H1 (cell line): Measurements from ENCODE around the gene ADGRD2. TPM values are rescaled to one million over a fixed set of nuclear protein-coding genes. Genes with fewer than 3 reads are reported as not detected.

Experiments
- CTCF ChIA-PET: fragments of 300-600 bp; sonication (Branson Sonifier 250); formaldehyde crosslinking; loops from one replicate; lab custom pipeline; 2021; ENCODE audit not compliant: partially characterized antibody; lab: Charles Lee
- POLR2A ChIA-PET: fragments of 300-600 bp; sonication (Branson Sonifier 250); formaldehyde crosslinking; loops from one replicate; lab custom pipeline; 2021; ENCODE audit warnings: inconsistent platforms; ENCODE audit not compliant: partially characterized antibody; lab: Charles Lee
- DNase-seq, 2 experiments: peaks; one replicate each; pipeline versions ENCODE4 v3.0.0 to v3.0.0-alpha.2; 2010 to 2022; ENCODE audit warnings: low spot score in 2 of 2, low read depth in 1 of 2, mixed read lengths in 1 of 2
- FAIRE-seq: peaks from 2 replicates; lab custom pipeline; 2011; peaks lifted over from hg19 to GRCh38; lab: Jason Lieb, UNC
- H2AFZ ChIP-seq: 2 replicates; pipeline ENCODE4 v1.8.1; 2012; ENCODE audit warnings: low read length, inconsistent platforms
- H2AK5ac ChIP-seq: 2 replicates; pipeline ENCODE4 v1.6.1; 2013; ENCODE audit warnings: low read depth, low read length
- H2BK120ac ChIP-seq: replicated peaks from 2 replicates; pipeline ENCODE3; 2013; ENCODE audit warnings: low read depth, low read length, inconsistent platforms
- H2BK12ac ChIP-seq: 2 replicates; pipeline ENCODE4 v1.6.1; 2013; ENCODE audit warnings: low read depth, low read length
- H2BK15ac ChIP-seq: 2 replicates; pipeline ENCODE4 v1.6.1; 2013; ENCODE audit warnings: low read length
- H2BK20ac ChIP-seq: 2 replicates; pipeline ENCODE4 v1.6.1; 2013; ENCODE audit warnings: low read length
- H2BK5ac ChIP-seq: 2 replicates; pipeline ENCODE4 v1.6.1; 2013; ENCODE audit warnings: low read depth, low read length
- H3K14ac ChIP-seq: 2 replicates; pipeline ENCODE4 v1.6.1; 2013; ENCODE audit warnings: inconsistent platforms; ENCODE audit not compliant: insufficient read length
- H3K18ac ChIP-seq: 2 replicates; pipeline ENCODE4 v1.6.1; 2013; ENCODE audit warnings: low read length; ENCODE audit errors: extremely low read depth
- H3K23ac ChIP-seq: 2 replicates; pipeline ENCODE4 v1.6.1; 2013; ENCODE audit warnings: inconsistent platforms; ENCODE audit not compliant: insufficient read length
- H3K23me2 ChIP-seq: 2 replicates; pipeline ENCODE4 v1.6.1; 2013; ENCODE audit warnings: low read depth, low read length
- H3K27ac ChIP-seq: 2 replicates; pipeline ENCODE4 v1.6.1; 2011; ENCODE audit warnings: low read depth, low read length, inconsistent platforms
- H3K27me3 ChIP-seq, 4 experiments: replicated peaks in 1 of 4; 1 replicate in 1 of 4; 2 replicates in 3 of 4; pipeline versions ENCODE4 v1.6.1 to v1.8.1; 2011 to 2013; ENCODE audit warnings: low read length in 3 of 4, mild to moderate bottlenecking in 3 of 4, inconsistent platforms in 2 of 4, mixed read lengths in 2 of 4, moderate library complexity in 1 of 4; ENCODE audit not compliant: control insufficient read depth in 3 of 4, insufficient read depth in 3 of 4; ENCODE audit errors: extremely low read depth in 1 of 4
- H3K36me3 ChIP-seq, 4 experiments: 2 replicates each; pipeline versions ENCODE4 v1.6.1 to v1.8.1; 2011 to 2013; ENCODE audit warnings: mild to moderate bottlenecking in 4 of 4, low read length in 3 of 4, moderate library complexity in 2 of 4, control low read depth in 1 of 4, inconsistent platforms in 1 of 4; ENCODE audit not compliant: insufficient read depth in 4 of 4, control insufficient read depth in 2 of 4
- H3K4ac ChIP-seq: replicated peaks from 2 replicates; pipeline ENCODE3; 2013; ENCODE audit warnings: low read length, low read depth, mixed read lengths, inconsistent platforms; ENCODE audit not compliant: insufficient read length
- H3K4me1 ChIP-seq, 4 experiments: replicated peaks in 1 of 4; 1 replicate in 1 of 4; 2 replicates in 3 of 4; pipeline versions ENCODE4 v1.6.1 to v1.8.1; 2011 to 2013; ENCODE audit warnings: low read length in 3 of 4, inconsistent platforms in 2 of 4, mixed read lengths in 1 of 4; ENCODE audit not compliant: insufficient read depth in 4 of 4, control insufficient read depth in 3 of 4
- H3K4me2 ChIP-seq, 2 experiments: 2 replicates each; pipeline versions ENCODE4 v1.6.1 to v1.8.1; 2011 to 2013; ENCODE audit warnings: low read depth in 2 of 2, low read length in 2 of 2, control low read depth in 1 of 2, inconsistent platforms in 1 of 2, mild to moderate bottlenecking in 1 of 2; ENCODE audit not compliant: insufficient read depth in 1 of 2
- H3K4me3 ChIP-seq, 4 experiments: fragments of 200-600, 300-600 bp in 1 of 4; sonication (generic), shearing (Covaris generic), sonication (Bioruptor Twin) in 1 of 4; 2 replicates each; pipeline versions ENCODE4 v1.5.1 to v1.8.1; 2011 to 2016; ENCODE audit warnings: low read length in 4 of 4, low read depth in 3 of 4, control low read depth in 2 of 4, inconsistent platforms in 2 of 4, mild to moderate bottlenecking in 2 of 4, mixed read lengths in 1 of 4, moderate library complexity in 1 of 4; ENCODE audit not compliant: insufficient read depth in 2 of 4; ENCODE audit errors: extremely low read depth in 1 of 4
- H3K56ac ChIP-seq: replicated peaks from 2 replicates; pipeline ENCODE3; 2013; ENCODE audit warnings: low read depth, mild to moderate bottlenecking, mixed read lengths, low read length, inconsistent platforms; ENCODE audit not compliant: insufficient read length
- H3K79me1 ChIP-seq: 2 replicates; pipeline ENCODE4 v1.6.1; 2013; ENCODE audit warnings: low read depth, low read length, control low read depth
- H3K79me2 ChIP-seq, 2 experiments: 2 replicates each; pipeline versions ENCODE4 v1.6.1 to v1.8.1; 2012 to 2013; ENCODE audit warnings: low read length in 2 of 2, mild to moderate bottlenecking in 2 of 2, inconsistent platforms in 1 of 2; ENCODE audit not compliant: insufficient read depth in 2 of 2, control insufficient read depth in 1 of 2
- H3K9ac ChIP-seq, 4 experiments: replicated peaks in 1 of 4; 1 replicate in 1 of 4; 2 replicates in 3 of 4; pipeline versions ENCODE4 v1.6.1 to v1.8.1; 2011 to 2013; ENCODE audit warnings: low read depth in 3 of 4, low read length in 3 of 4, control low read depth in 2 of 4, mild to moderate bottlenecking in 2 of 4, moderate library complexity in 2 of 4, inconsistent platforms in 1 of 4; ENCODE audit errors: extremely low read depth in 1 of 4
- H3K9me3 ChIP-seq, 2 experiments: 2 replicates each; pipeline versions ENCODE4 v1.6.1 to v1.8.1; 2012 to 2013; ENCODE audit warnings: mild to moderate bottlenecking in 2 of 2, moderate library complexity in 2 of 2, control low read depth in 1 of 2, inconsistent platforms in 1 of 2, low read depth in 1 of 2, low read length in 1 of 2, mixed read lengths in 1 of 2; ENCODE audit not compliant: insufficient read depth in 2 of 2
- H4K20me1 ChIP-seq, 2 experiments: replicated peaks in 1 of 2; 2 replicates each; pipeline versions ENCODE3 to v1.8.1; 2011 to 2013; ENCODE audit warnings: inconsistent platforms in 2 of 2, low read length in 2 of 2, mild to moderate bottlenecking in 1 of 2; ENCODE audit not compliant: insufficient read depth in 2 of 2, control insufficient read depth in 1 of 2
- H4K5ac ChIP-seq: 2 replicates; pipeline ENCODE4 v1.6.1; 2013; ENCODE audit warnings: low read length, low read depth, mixed read lengths, inconsistent platforms; ENCODE audit not compliant: insufficient read length
- H4K8ac ChIP-seq: 2 replicates; pipeline ENCODE4 v1.8.0; 2013; ENCODE audit warnings: mild to moderate bottlenecking, moderate library complexity, low read length, inconsistent platforms; ENCODE audit not compliant: insufficient read depth; ENCODE audit errors: extremely low read depth
- H4K91ac ChIP-seq: replicated peaks from 2 replicates; pipeline ENCODE3; 2013; ENCODE audit warnings: low read length, mixed read lengths, inconsistent platforms; ENCODE audit not compliant: insufficient read length
- KDM1A ChIP-seq: fragments of 200-600, 300-600 bp; sonication (generic); IDR thresholded peaks from 2 replicates; pipeline ENCODE4 v1.7.1; 2016; ENCODE audit warnings: mild to moderate bottlenecking, low read length, borderline replicate concordance
- RNF2 ChIP-seq: fragments of 200-900, 300-1000 bp; sonication (generic); IDR thresholded peaks from 2 replicates; pipeline ENCODE4 v1.7.1; 2016; ENCODE audit warnings: borderline replicate concordance, low read depth, mild to moderate bottlenecking, antibody characterized with exemption, low read length; ENCODE audit not compliant: poor library complexity, severe bottlenecking; ENCODE audit errors: missing control alignments
- WGBS, 2 experiments: shearing (Covaris generic) in 1 of 2; methylation state at CpG; one replicate each; pipeline versions ENCODE4 v1.1.6 to v1.1.7; 2013 to 2015; ENCODE audit warnings: low lambda C conversion rate in 2 of 2, mixed read lengths in 2 of 2, inconsistent platforms in 1 of 2, low coverage in 1 of 2, missing lambda C conversion rate in 1 of 2; ENCODE audit not compliant: insufficient replicate concordance in 2 of 2, insufficient coverage in 1 of 2, insufficient read length in 1 of 2; ENCODE audit errors: extremely low coverage in 1 of 2, missing lambda C conversion rate in 1 of 2; 5-methylcytosine and 5-hydroxymethylcytosine counted together
- polyA plus RNA-seq, 7 experiments: library from polyadenylated mRNA; depleted of rRNA in 3 of 7; stranded (reverse) in 5 of 7; unstranded in 2 of 7; fragments of >200 nt in 5 of 7; fragments of 200-250 nt in 2 of 7; gene quantifications; 1 replicate in 5 of 7; 2 replicates in 1 of 7; 4 replicates in 1 of 7; pipeline versions ENCODE4 v1.2.1 to v1.2.3, GENCODE V29; 2011 to 2013; ENCODE audit warnings: missing spikeins in 2 of 7, mixed read lengths in 2 of 7
- total RNA-seq: library from RNA; stranded (reverse); fragmentation: NEBNext Ultra II Directional; extraction: Animal tissue kit (Norgen Biotek cat#: 25700); gene quantifications from 2 replicates; pipeline ENCODE4 v1.2.1, GENCODE V29; 2021

The ADGRD2 gene
- total and polyA plus RNA-seq, 2 of the 8 experiments (the other 6 are each of a cell fraction or from before 2014, with no cell fraction given), result 0.41 to 1.4 TPM

- Histone ChIP-seq H3K79me2 (no peaks in the 10 kb centered on the region), H2BK5ac (no peak overlapping the region), H4K20me1 (peaks cover 0 to 2% of the 10 kb centered on the region in 2 experiments), H3K4me3 (no peak overlapping the region), H4K8ac (no peak overlapping the region), H3K27ac (no peak overlapping the region), H2BK12ac (no peak overlapping the region), H4K91ac (no peak overlapping the region), H3K56ac (no peak overlapping the region), H4K5ac (no peak overlapping the region), H3K4me1 (no peaks in the 10 kb centered on the region; a peak in 2 of 7 replicates), H3K4ac (no peak overlapping the region), H3K23ac (no peak overlapping the region), H3K14ac (no peak overlapping the region), H3K9me3 (no peaks in the 10 kb centered on the region), H3K18ac (no peak overlapping the region), H3K79me1 (no peaks in the 10 kb centered on the region), H2BK20ac (no peak overlapping the region), H2AK5ac (no peak overlapping the region), H3K9ac (no peak overlapping the region), H2BK120ac (no peak overlapping the region), H3K23me2 (no peaks in the 10 kb centered on the region), H3K4me2 (no peak overlapping the region), H2AFZ (no peak overlapping the region), H3K27me3 (no peaks in the 10 kb centered on the region; a peak in 3 of 7 replicates), H2BK15ac (no peak overlapping the region), H3K36me3 (no peaks in the 10 kb centered on the region)
- DNase-seq (no peak), FAIRE-seq (no peak)
- 92% methylated on average over 4 of the region's 4 CpGs; no CpG with 5 or more reads in 1 of the 2 experiments for WGBS, 2 experiments
- POLR2A ChIA-PET, result no interaction called here
- CTCF ChIA-PET, result interaction anchor here (1.2 to 2.3 kb wide), 3 partner anchors 12 to 360 kb away, joined by 3 to 11 read pairs (median 7); partner anchors contain the start of gene WDR38
- TF ChIP-seq KDM1A (peak; percentile 73; the same call in 1 of the 2 replicates), RNF2 (no peak)
These were observed 43.0 kb downstream of the ADGRD2 start for GRCh38 chr9:124493218-124493617.
